ENCODE results near the gene FBXW12. TPM values are rescaled to one million over a fixed set of nuclear protein-coding genes. Genes with fewer than 3 reads are reported as not detected.

FBXW12 gene
- total RNA-seq, 1 experiment from 2014 or later: not detected

- H3K9me3 ChIP-seq (ENCODE audit: low read length): no peaks in the 10 kb centered on the region
- CTCF ChIA-PET: interaction anchor here (1.1 kb wide), 1 partner anchor 32 kb away, joined by 8 read pairs; no protein-coding TSS in a partner anchor
- no peak overlapping the region for H3K4me2 ChIP-seq (ENCODE audit: low read length)
- peaks cover 13% of the 10 kb centered on the region for H3K36me3 ChIP-seq (ENCODE audit: low read depth, low read length)
- H3K4me3 ChIP-seq (ENCODE audit: low read length): no peak overlapping the region
- TF ChIP-seq EZH2phosphoT487 (IDR thresholded peaks at IDR 0.05; ENCODE audit: borderline replicate concordance, low read length) (no peak), CTCF (conservative IDR thresholded peaks at IDR 0.05; ENCODE audit: low read depth, low read length) (peak; percentile 57), EZH2 (IDR thresholded peaks at IDR 0.05; ENCODE audit: low read length, unreplicated experiment) (no peak)
- intact Hi-C loops (cut with micrococcal nuclease): no loop called here
- no peaks in the 10 kb centered on the region for H3F3A ChIP-seq (ENCODE audit: low read length, unreplicated experiment)
- no peaks in the 10 kb centered on the region for H3K27me3 ChIP-seq (ENCODE audit: low read length)
- H2AFZ ChIP-seq (ENCODE audit: low read length): no peak overlapping the region
- no peak overlapping the region for H3K9ac ChIP-seq (ENCODE audit: low read length)
- no peak for ATAC-seq
- peaks cover 14% of the 10 kb centered on the region for H3K79me2 ChIP-seq (ENCODE audit: low read length)
- POLR2A ChIA-PET (ENCODE audit: unreplicated experiment): interaction anchor here (0.6 kb wide), 1 partner anchor 1104 kb away, joined by 4 read pairs; no protein-coding TSS in a partner anchor
- BruUV-seq (replicated peaks): TSS peak; percentile 9
- no peaks in the 10 kb centered on the region for H3K9me2 ChIP-seq (replicated peaks; ENCODE audit: low read length)
- H3K4me1 ChIP-seq (ENCODE audit: insufficient read depth, low read length): peaks cover 15% of the 10 kb centered on the region
- no peak for DNase-seq
- no peak overlapping the region for H3K27ac ChIP-seq (ENCODE audit: low read length)
- H4K20me1 ChIP-seq (ENCODE audit: low read length): no peaks in the 10 kb centered on the region
Measured at GRCh38 chr3:48432411-48433371, 60.7 kb downstream of the FBXW12 start.

GRCh38 chr3:48433472-48434118 is 61.6 kb downstream of the FBXW12 start:
- no peaks in the 10 kb centered on the region for H3F3A ChIP-seq (ENCODE audit: low read length, unreplicated experiment)
- intact Hi-C loops (cut with micrococcal nuclease): no loop called here
- H3K79me2 ChIP-seq (ENCODE audit: low read length): peaks cover 6% of the 10 kb centered on the region; the same call in 1 of the 2 replicates
- TF ChIP-seq EZH2phosphoT487 (IDR thresholded peaks at IDR 0.05; ENCODE audit: borderline replicate concordance, low read length) (no peak), EZH2 (IDR thresholded peaks at IDR 0.05; ENCODE audit: low read length, unreplicated experiment) (no peak), CTCF (conservative IDR thresholded peaks at IDR 0.05; ENCODE audit: low read depth, low read length) (no peak)
- H3K27me3 ChIP-seq (ENCODE audit: low read length): no peaks in the 10 kb centered on the region
- H3K9ac ChIP-seq (ENCODE audit: low read length): no peak overlapping the region
- ATAC-seq: no peak
- no peaks in the 10 kb centered on the region for H3K9me3 ChIP-seq (ENCODE audit: low read length)
- POLR2A ChIA-PET (ENCODE audit: unreplicated experiment): interaction anchor here (0.6 kb wide), 1 partner anchor 652 kb away, joined by 3 read pairs; no protein-coding TSS in a partner anchor
- H4K20me1 ChIP-seq (ENCODE audit: low read length): no peaks in the 10 kb centered on the region
- peaks cover 13% of the 10 kb centered on the region for H3K36me3 ChIP-seq (ENCODE audit: low read depth, low read length)
- no peak overlapping the region for H3K4me3 ChIP-seq (ENCODE audit: low read length)
- peak; percentile 26 for DNase-seq
- H3K27ac ChIP-seq (ENCODE audit: low read length): no peak overlapping the region
- no peak overlapping the region for H3K4me2 ChIP-seq (ENCODE audit: low read length)
- CTCF ChIA-PET: interaction anchor here (0.5 to 1.3 kb wide), 2 partner anchors 33 to 809 kb away, joined by 5 to 13 read pairs; no protein-coding TSS in a partner anchor
- H2AFZ ChIP-seq (ENCODE audit: low read length): no peak overlapping the region
- BruUV-seq (replicated peaks): no TSS peak
- peaks cover 7% of the 10 kb centered on the region for H3K4me1 ChIP-seq (ENCODE audit: insufficient read depth, low read length)
- no peaks in the 10 kb centered on the region for H3K9me2 ChIP-seq (replicated peaks; ENCODE audit: low read length)
